HCT116 (cell line): ENCODE data around the gene TRDN. TPM values are rescaled to one million over a fixed set of nuclear protein-coding genes. Genes with fewer than 3 reads are reported as not detected.

Experiments
- ATAC-seq: fragments of 200-7000 bp; cut with Tn5 transposase; 2 replicates; pipeline ENCODE4 v1.9.1; 2020; ENCODE audit warnings: mild to moderate bottlenecking, moderate library complexity
- BruUV-seq: library from RNA; stranded (reverse); fragments of 400-500 nt; replicated peaks from 2 replicates; lab custom pipeline; 2021; lab: Mats Ljungman, UMichigan
- CTCF ChIA-PET: fragments of 300-600 bp; sonication (Branson Sonifier 250); formaldehyde crosslinking; loops from one replicate; lab custom pipeline; 2021; ENCODE audit warnings: antibody characterized with exemption; lab: Charles Lee
- POLR2A ChIA-PET: fragments of 300-600, 350-600 bp; sonication (Branson Sonifier 250); formaldehyde crosslinking; loops from one replicate; lab custom pipeline; 2021; ENCODE audit warnings: antibody characterized with exemption; lab: Charles Lee
- RAD21 ChIA-PET, 2 experiments: fragments of 300-600 bp; sonication (Branson Sonifier 250); formaldehyde crosslinking; loops; one replicate each; lab custom pipeline; 2023; ENCODE audit warnings: low total read pairs in 2 of 2; ENCODE audit not compliant: uncharacterized antibody in 2 of 2, unreplicated experiment in 2 of 2, low non-redundant PET in 1 of 2; lab: Charles Lee
- DNase-seq: peaks from one replicate; pipeline ENCODE4 v3.0.0-alpha.2; 2010; ENCODE audit warnings: low read depth, low spot score
- H2AFZ ChIP-seq: fragments of 200-600 bp; shearing (Covaris generic), sonication (generic); 2 replicates; pipeline ENCODE4 v1.6.1; 2017; ENCODE audit warnings: low read depth, mixed run types, mixed read lengths, antibody characterized with exemption, low read length; ENCODE audit not compliant: poor library complexity, severe bottlenecking
- H3K27ac ChIP-seq: 2 replicates; pipeline ENCODE4 v1.5.1; 2012; ENCODE audit warnings: low read depth, low read length
- H3K27me3 ChIP-seq: fragments of 200-600 bp; sonication (generic); 2 replicates; pipeline ENCODE4 v1.6.1; 2016; ENCODE audit warnings: mixed run types, low read length, mixed read lengths; ENCODE audit not compliant: insufficient read depth
- H3K36me3 ChIP-seq, 2 experiments: fragments of 200-500 bp in 1 of 2; fragments of 200-600 bp in 1 of 2; sonication (Bioruptor generic) in 1 of 2; sonication (generic) in 1 of 2; 2 replicates each; pipeline versions ENCODE4 v1.5.1 to v1.6.1; 2014 to 2016; ENCODE audit warnings: low read length in 2 of 2, inconsistent platforms in 1 of 2, mixed read lengths in 1 of 2, mixed run types in 1 of 2; ENCODE audit not compliant: insufficient read depth in 2 of 2, control insufficient read depth in 1 of 2
- H3K4me1 ChIP-seq, 2 experiments: fragments of 200-600 bp in 1 of 2; sonication (generic) in 1 of 2; 2 replicates each; pipeline versions ENCODE4 v1.5.1 to v1.6.1; 2012 to 2017; ENCODE audit warnings: low read length in 2 of 2, inconsistent platforms in 1 of 2, mild to moderate bottlenecking in 1 of 2, mixed read lengths in 1 of 2, mixed run types in 1 of 2, moderate library complexity in 1 of 2; ENCODE audit not compliant: insufficient read depth in 2 of 2, control insufficient read depth in 1 of 2
- H3K4me2 ChIP-seq: fragments of 200-600 bp; sonication (generic); 2 replicates; pipeline ENCODE4 v1.6.1; 2017; ENCODE audit warnings: mixed run types, low read length, mixed read lengths
- H3K4me3 ChIP-seq, 2 experiments: fragments of 200-600 bp in 1 of 2; sonication (generic) in 1 of 2; replicated peaks in 1 of 2; 2 replicates each; pipeline ENCODE4 v1.5.1; 2011 to 2016; ENCODE audit warnings: low read length in 2 of 2, control low read depth in 1 of 2, low read depth in 1 of 2, mild to moderate bottlenecking in 1 of 2, mixed read lengths in 1 of 2, mixed run types in 1 of 2
- H3K79me2 ChIP-seq: fragments of 200-600 bp; sonication (generic); 2 replicates; pipeline ENCODE4 v1.6.1; 2017; ENCODE audit warnings: mild to moderate bottlenecking, mixed run types, low read length, moderate library complexity, mixed read lengths; ENCODE audit not compliant: insufficient read depth
- H3K9ac ChIP-seq: fragments of 200-600 bp; sonication (generic); 2 replicates; pipeline ENCODE4 v1.6.1; 2016; ENCODE audit warnings: low read length, mixed read lengths
- H3K9me2 ChIP-seq: fragments of 200-600 bp; sonication (generic), shearing (Covaris generic); 2 replicates; pipeline ENCODE4 v1.6.1; 2017; ENCODE audit warnings: mixed run types, mild to moderate bottlenecking, moderate library complexity; ENCODE audit not compliant: insufficient read depth
- H3K9me3 ChIP-seq, 2 experiments: fragments of 200-500 bp in 1 of 2; fragments of 200-600 bp in 1 of 2; sonication (Bioruptor generic) in 1 of 2; sonication (generic) in 1 of 2; 2 replicates each; pipeline ENCODE4 v1.6.1; 2014 to 2017; ENCODE audit warnings: low read length in 2 of 2, mixed read lengths in 2 of 2, inconsistent platforms in 1 of 2, low read depth in 1 of 2, mild to moderate bottlenecking in 1 of 2, mixed run types in 1 of 2, moderate library complexity in 1 of 2; ENCODE audit not compliant: control insufficient read depth in 1 of 2, insufficient read depth in 1 of 2
- H4K20me1 ChIP-seq: fragments of 200-600 bp; sonication (generic), shearing (Covaris generic); 2 replicates; pipeline ENCODE4 v1.6.1; 2017; ENCODE audit warnings: mixed run types, mild to moderate bottlenecking, moderate library complexity; ENCODE audit not compliant: insufficient read depth
- CBX3 ChIP-seq: IDR thresholded peaks from 2 replicates; pipeline ENCODE4 v1.6.1; 2012; ENCODE audit warnings: low read depth
- ELF1 ChIP-seq: IDR thresholded peaks from 2 replicates; pipeline ENCODE4 v1.6.1; 2012; ENCODE audit warnings: low read depth, borderline replicate concordance
- JUND ChIP-seq: IDR thresholded peaks from 2 replicates; pipeline ENCODE4 v1.6.1; 2012
- RAD21 ChIP-seq: IDR thresholded peaks from 2 replicates; pipeline ENCODE4 v1.6.1; 2012; ENCODE audit warnings: low read depth, mild to moderate bottlenecking
- TCF7L2 ChIP-seq: IDR thresholded peaks from 2 replicates; pipeline ENCODE4 v1.7.0; 2011; ENCODE audit warnings: borderline replicate concordance, inconsistent platforms; ENCODE audit not compliant: insufficient read depth, insufficient read length; ENCODE audit errors: extremely low read depth
- YY1 ChIP-seq: IDR thresholded peaks from 2 replicates; pipeline ENCODE4 v1.6.1; 2011; ENCODE audit warnings: low read length, low read depth, moderate library complexity, mild to moderate bottlenecking; ENCODE audit not compliant: insufficient replicate concordance; ENCODE audit errors: extremely low read depth
- intact Hi-C: fragments of 100-400 bp; cut with micrococcal nuclease; formaldehyde crosslinking; loops from 2 replicates; pipeline ENCODE4 v1.10.0; 2022
- total RNA-seq: library from RNA; stranded (reverse); gene quantifications from one replicate; pipeline ENCODE4 v1.2.1, GENCODE V29; 2021; ENCODE audit not compliant: unreplicated experiment
- TF ChIP-seq, protein P1 (sequence below): IDR thresholded peaks from 2 replicates; pipeline ENCODE4 v1.6.1; 2012; ENCODE audit warnings: low read depth

The TRDN gene
- total RNA-seq, 1 experiment from 2014 or later = not detected

GRCh38 chr6:123210645-123211044 is 426.1 kb downstream of the TRDN start:
- no peak overlapping the region for H3K9ac ChIP-seq
- ATAC-seq = no peak
- peaks cover 6% of the 10 kb centered on the region; the same call in 1 of the 2 replicates for H3K9me2 ChIP-seq
- no peak overlapping the region for H3K4me3 ChIP-seq
- H4K20me1 ChIP-seq = no peaks in the 10 kb centered on the region
- no peaks in the 10 kb centered on the region for H3K4me1 ChIP-seq
- ChIA-PET CTCF (no interaction called here), RAD21 (no interaction called here), POLR2A (no interaction called here)
- no peaks in the 10 kb centered on the region for H3K9me3 ChIP-seq
- TF ChIP-seq YY1 (no peak), TCF7L2 (no peak), RAD21 (no peak), ELF1 (no peak), CBX3 (no peak), JUND (no peak)
- TF ChIP-seq, protein P1, sequence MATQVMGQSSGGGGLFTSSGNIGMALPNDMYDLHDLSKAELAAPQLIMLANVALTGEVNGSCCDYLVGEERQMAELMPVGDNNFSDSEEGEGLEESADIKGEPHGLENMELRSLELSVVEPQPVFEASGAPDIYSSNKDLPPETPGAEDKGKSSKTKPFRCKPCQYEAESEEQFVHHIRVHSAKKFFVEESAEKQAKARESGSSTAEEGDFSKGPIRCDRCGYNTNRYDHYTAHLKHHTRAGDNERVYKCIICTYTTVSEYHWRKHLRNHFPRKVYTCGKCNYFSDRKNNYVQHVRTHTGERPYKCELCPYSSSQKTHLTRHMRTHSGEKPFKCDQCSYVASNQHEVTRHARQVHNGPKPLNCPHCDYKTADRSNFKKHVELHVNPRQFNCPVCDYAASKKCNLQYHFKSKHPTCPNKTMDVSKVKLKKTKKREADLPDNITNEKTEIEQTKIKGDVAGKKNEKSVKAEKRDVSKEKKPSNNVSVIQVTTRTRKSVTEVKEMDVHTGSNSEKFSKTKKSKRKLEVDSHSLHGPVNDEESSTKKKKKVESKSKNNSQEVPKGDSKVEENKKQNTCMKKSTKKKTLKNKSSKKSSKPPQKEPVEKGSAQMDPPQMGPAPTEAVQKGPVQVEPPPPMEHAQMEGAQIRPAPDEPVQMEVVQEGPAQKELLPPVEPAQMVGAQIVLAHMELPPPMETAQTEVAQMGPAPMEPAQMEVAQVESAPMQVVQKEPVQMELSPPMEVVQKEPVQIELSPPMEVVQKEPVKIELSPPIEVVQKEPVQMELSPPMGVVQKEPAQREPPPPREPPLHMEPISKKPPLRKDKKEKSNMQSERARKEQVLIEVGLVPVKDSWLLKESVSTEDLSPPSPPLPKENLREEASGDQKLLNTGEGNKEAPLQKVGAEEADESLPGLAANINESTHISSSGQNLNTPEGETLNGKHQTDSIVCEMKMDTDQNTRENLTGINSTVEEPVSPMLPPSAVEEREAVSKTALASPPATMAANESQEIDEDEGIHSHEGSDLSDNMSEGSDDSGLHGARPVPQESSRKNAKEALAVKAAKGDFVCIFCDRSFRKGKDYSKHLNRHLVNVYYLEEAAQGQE = no peak
- H2AFZ ChIP-seq = no peak overlapping the region
- H3K79me2 ChIP-seq = no peaks in the 10 kb centered on the region
- no peak overlapping the region for H3K4me2 ChIP-seq
- H3K27me3 ChIP-seq = 0 out of 2 replicates have a peak, but pooled peaks cover 6% of the 10 kb centered on the region
- H3K27ac ChIP-seq = no peak overlapping the region
- no TSS peak for BruUV-seq
- no peak for DNase-seq
- no peaks in the 10 kb centered on the region for H3K36me3 ChIP-seq
- intact Hi-C loops = loop anchor here (1.0 kb wide), 1 partner anchor 8 kb away; no protein-coding TSS in a partner anchor
